ENCODE data around the gene CMTM2. TPM values are rescaled to one million over a fixed set of nuclear protein-coding genes. Genes with fewer than 3 reads are reported as not detected.

Gene CMTM2
- total and polyA plus RNA-seq, 9 of the 15 experiments (the other 6 are each of a cell fraction or from before 2014, with no cell fraction given) = not detected

DNA sequence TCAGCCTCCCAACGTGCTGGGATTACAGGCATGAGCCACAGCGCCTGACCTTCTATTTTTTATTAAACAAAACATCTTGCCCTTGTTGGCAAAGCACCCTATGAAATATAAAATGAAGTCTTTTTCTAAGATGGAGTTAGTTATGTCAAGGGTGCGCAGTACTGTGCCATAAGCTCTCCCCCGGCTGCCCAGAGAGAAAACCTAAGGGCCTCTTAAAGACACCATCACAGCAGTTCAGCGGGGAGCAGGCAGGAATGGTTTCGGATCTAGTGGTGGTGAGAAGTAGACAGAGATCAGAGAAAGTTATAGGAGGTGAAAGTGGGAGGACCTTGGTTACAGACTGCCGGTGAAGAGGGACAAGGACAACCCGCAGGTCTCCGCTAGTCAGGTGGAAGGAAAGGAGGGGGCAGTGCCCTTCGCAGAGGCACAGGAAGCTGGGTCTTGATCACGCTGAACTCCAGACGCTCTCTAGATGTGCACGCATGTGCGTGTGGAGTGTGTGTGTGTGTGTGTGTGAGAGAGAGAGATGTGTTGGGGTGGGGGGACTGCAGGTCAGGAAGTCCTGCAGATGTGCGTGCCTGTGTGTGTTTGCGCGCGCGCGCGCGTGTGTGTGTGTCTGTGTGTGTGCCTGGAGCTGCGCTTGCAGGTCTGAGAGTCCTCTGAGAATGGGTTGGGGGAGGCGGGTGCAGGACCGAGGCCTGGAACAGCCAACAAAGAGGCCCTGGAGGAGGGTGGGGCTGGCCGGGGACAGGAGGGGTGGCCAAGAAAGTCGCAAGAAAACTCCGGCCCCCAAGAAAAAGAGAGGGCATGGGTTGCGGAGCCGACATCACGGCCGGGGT, 24.5 kb downstream of the CMTM2 start (continued):
- TF ChIP-seq, protein P1, sequence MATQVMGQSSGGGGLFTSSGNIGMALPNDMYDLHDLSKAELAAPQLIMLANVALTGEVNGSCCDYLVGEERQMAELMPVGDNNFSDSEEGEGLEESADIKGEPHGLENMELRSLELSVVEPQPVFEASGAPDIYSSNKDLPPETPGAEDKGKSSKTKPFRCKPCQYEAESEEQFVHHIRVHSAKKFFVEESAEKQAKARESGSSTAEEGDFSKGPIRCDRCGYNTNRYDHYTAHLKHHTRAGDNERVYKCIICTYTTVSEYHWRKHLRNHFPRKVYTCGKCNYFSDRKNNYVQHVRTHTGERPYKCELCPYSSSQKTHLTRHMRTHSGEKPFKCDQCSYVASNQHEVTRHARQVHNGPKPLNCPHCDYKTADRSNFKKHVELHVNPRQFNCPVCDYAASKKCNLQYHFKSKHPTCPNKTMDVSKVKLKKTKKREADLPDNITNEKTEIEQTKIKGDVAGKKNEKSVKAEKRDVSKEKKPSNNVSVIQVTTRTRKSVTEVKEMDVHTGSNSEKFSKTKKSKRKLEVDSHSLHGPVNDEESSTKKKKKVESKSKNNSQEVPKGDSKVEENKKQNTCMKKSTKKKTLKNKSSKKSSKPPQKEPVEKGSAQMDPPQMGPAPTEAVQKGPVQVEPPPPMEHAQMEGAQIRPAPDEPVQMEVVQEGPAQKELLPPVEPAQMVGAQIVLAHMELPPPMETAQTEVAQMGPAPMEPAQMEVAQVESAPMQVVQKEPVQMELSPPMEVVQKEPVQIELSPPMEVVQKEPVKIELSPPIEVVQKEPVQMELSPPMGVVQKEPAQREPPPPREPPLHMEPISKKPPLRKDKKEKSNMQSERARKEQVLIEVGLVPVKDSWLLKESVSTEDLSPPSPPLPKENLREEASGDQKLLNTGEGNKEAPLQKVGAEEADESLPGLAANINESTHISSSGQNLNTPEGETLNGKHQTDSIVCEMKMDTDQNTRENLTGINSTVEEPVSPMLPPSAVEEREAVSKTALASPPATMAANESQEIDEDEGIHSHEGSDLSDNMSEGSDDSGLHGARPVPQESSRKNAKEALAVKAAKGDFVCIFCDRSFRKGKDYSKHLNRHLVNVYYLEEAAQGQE (IDR thresholded peaks at IDR 0.05; ENCODE audit: borderline replicate concordance) = no peak
- TF ChIP-seq, protein P1 (CRISPR knock-in tag; IDR thresholded peaks at IDR 0.05; ENCODE audit: low read depth) = no peak
- TF ChIP-seq ZNF197 (CRISPR knock-in tag; IDR thresholded peaks at IDR 0.05; ENCODE audit: low read depth) = no peak
- TF ChIP-seq, protein P2, sequence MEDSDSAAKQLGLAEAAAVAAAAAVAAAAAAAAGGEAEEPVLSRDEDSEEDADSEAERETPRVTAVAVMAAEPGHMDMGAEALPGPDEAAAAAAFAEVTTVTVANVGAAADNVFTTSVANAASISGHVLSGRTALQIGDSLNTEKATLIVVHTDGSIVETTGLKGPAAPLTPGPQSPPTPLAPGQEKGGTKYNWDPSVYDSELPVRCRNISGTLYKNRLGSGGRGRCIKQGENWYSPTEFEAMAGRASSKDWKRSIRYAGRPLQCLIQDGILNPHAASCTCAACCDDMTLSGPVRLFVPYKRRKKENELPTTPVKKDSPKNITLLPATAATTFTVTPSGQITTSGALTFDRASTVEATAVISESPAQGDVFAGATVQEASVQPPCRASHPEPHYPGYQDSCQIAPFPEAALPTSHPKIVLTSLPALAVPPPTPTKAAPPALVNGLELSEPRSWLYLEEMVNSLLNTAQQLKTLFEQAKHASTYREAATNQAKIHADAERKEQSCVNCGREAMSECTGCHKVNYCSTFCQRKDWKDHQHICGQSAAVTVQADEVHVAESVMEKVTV (CRISPR knock-in tag; IDR thresholded peaks at IDR 0.05) = no peak
- TF ChIP-seq ZNF384 (IDR thresholded peaks at IDR 0.05; ENCODE audit: low read depth, low read length) = no peak
- TF ChIP-seq NFXL1 (CRISPR knock-in tag; IDR thresholded peaks at IDR 0.05) = peak; percentile 61; the same call in 1 of the 2 replicates
- peak; percentile 91; the same call in 1 of the 2 replicates for TF ChIP-seq HDGF (IDR thresholded peaks at IDR 0.05)
- TF ChIP-seq ZFP36 (IDR thresholded peaks at IDR 0.05; ENCODE audit: low read depth, low read length, partially characterized antibody) = no peak
- no peak for TF ChIP-seq SNIP1 (IDR thresholded peaks at IDR 0.05; ENCODE audit: low read depth)
- TF ChIP-seq, protein P3, sequence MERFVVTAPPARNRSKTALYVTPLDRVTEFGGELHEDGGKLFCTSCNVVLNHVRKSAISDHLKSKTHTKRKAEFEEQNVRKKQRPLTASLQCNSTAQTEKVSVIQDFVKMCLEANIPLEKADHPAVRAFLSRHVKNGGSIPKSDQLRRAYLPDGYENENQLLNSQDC (CRISPR knock-in tag; IDR thresholded peaks at IDR 0.05) = no peak
- TF ChIP-seq, protein P4, sequence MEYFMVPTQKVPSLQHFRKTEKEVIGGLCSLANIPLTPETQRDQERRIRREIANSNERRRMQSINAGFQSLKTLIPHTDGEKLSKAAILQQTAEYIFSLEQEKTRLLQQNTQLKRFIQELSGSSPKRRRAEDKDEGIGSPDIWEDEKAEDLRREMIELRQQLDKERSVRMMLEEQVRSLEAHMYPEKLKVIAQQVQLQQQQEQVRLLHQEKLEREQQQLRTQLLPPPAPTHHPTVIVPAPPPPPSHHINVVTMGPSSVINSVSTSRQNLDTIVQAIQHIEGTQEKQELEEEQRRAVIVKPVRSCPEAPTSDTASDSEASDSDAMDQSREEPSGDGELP (CRISPR knock-in tag; IDR thresholded peaks at IDR 0.05; ENCODE audit: borderline replicate concordance) = no peak
- TF ChIP-seq, protein P5, sequence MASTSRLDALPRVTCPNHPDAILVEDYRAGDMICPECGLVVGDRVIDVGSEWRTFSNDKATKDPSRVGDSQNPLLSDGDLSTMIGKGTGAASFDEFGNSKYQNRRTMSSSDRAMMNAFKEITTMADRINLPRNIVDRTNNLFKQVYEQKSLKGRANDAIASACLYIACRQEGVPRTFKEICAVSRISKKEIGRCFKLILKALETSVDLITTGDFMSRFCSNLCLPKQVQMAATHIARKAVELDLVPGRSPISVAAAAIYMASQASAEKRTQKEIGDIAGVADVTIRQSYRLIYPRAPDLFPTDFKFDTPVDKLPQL (IDR thresholded peaks at IDR 0.05; ENCODE audit: extremely low read depth, insufficient read length) = no peak
- TF ChIP-seq CHD4 (IDR thresholded peaks at IDR 0.05; ENCODE audit: insufficient read depth, insufficient replicate concordance, low read depth, low read length, poor library complexity, severe bottlenecking) = no peak
- TF ChIP-seq MTF1 (CRISPR knock-in tag; IDR thresholded peaks at IDR 0.05; ENCODE audit: borderline replicate concordance) = no peak
- peak; percentile 61; the same call in 1 of the 2 replicates for TF ChIP-seq ZNF707 (CRISPR knock-in tag; conservative IDR thresholded peaks at IDR 0.05)
- TF ChIP-seq ZNF239 (CRISPR knock-in tag; IDR thresholded peaks at IDR 0.05) = peak; percentile 61

All from K562 (cell line).